Measurements from ENCODE around the gene SLC6A19. TPM values are rescaled to one million over a fixed set of nuclear protein-coding genes. Genes with fewer than 3 reads are reported as not detected.

SLC6A19 gene
- total and polyA plus RNA-seq, 4 donors, result 0.06 TPM; not detected in 3

DNA sequence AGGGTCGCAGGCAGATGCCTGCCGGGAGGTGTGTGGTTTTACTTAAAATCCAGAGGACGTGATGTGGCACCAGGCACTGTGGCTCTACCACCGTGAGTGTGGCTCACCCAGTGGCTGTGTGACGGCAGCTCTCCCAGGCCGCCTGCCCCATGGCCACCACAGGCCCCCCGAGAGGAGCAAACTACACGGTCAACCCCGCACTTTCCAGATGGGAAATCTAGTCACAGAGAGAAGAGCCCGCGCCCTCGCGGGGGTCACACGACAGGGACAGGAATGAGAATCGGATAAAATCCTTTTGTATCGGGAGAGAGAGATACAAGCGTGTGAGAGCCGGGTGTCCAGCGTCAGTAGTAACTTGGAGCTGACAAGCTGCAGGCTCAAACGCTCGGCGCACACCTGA lies 69.0 kb downstream of the SLC6A19 start:
- Histone ChIP-seq H3K4me3 (no peak overlapping the region), H3K4me1 (ENCODE audit: control insufficient read depth in 5 of 5, insufficient read depth in 5 of 5, low read length in 5 of 5) (no peaks in the 10 kb centered on the region), H3K27ac (ENCODE audit: low read depth in 1 of 2, low read length in 1 of 2) (no peak overlapping the region), H3K27me3 (ENCODE audit: control insufficient read depth in 3 of 3, insufficient read depth in 3 of 3, low read length in 2 of 3) (no peaks in the 10 kb centered on the region), H3K9ac (ENCODE audit: insufficient read depth in 1 of 2, low read length in 2 of 2) (no peak overlapping the region), H3K36me3 (ENCODE audit: control insufficient read depth in 4 of 4, insufficient read depth in 4 of 4, low read length in 4 of 4) (no peaks in the 10 kb centered on the region), H3K9me3 (ENCODE audit: control insufficient read depth in 4 of 4, insufficient read depth in 3 of 4, low read length in 3 of 4) (no peaks in the 10 kb centered on the region)
- no peak for ATAC-seq (ENCODE audit: insufficient read depth, low FRiP score)
- TF ChIP-seq, protein P1, sequence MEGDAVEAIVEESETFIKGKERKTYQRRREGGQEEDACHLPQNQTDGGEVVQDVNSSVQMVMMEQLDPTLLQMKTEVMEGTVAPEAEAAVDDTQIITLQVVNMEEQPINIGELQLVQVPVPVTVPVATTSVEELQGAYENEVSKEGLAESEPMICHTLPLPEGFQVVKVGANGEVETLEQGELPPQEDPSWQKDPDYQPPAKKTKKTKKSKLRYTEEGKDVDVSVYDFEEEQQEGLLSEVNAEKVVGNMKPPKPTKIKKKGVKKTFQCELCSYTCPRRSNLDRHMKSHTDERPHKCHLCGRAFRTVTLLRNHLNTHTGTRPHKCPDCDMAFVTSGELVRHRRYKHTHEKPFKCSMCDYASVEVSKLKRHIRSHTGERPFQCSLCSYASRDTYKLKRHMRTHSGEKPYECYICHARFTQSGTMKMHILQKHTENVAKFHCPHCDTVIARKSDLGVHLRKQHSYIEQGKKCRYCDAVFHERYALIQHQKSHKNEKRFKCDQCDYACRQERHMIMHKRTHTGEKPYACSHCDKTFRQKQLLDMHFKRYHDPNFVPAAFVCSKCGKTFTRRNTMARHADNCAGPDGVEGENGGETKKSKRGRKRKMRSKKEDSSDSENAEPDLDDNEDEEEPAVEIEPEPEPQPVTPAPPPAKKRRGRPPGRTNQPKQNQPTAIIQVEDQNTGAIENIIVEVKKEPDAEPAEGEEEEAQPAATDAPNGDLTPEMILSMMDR (IDR thresholded peaks at IDR 0.05; ENCODE audit: control extremely low read depth, extremely low read depth), result no peak
- 94 to 97% methylated on average over 22 of the region's 22 CpGs for WGBS, 2 donors
- DNase-seq, result no peak

DNA sequence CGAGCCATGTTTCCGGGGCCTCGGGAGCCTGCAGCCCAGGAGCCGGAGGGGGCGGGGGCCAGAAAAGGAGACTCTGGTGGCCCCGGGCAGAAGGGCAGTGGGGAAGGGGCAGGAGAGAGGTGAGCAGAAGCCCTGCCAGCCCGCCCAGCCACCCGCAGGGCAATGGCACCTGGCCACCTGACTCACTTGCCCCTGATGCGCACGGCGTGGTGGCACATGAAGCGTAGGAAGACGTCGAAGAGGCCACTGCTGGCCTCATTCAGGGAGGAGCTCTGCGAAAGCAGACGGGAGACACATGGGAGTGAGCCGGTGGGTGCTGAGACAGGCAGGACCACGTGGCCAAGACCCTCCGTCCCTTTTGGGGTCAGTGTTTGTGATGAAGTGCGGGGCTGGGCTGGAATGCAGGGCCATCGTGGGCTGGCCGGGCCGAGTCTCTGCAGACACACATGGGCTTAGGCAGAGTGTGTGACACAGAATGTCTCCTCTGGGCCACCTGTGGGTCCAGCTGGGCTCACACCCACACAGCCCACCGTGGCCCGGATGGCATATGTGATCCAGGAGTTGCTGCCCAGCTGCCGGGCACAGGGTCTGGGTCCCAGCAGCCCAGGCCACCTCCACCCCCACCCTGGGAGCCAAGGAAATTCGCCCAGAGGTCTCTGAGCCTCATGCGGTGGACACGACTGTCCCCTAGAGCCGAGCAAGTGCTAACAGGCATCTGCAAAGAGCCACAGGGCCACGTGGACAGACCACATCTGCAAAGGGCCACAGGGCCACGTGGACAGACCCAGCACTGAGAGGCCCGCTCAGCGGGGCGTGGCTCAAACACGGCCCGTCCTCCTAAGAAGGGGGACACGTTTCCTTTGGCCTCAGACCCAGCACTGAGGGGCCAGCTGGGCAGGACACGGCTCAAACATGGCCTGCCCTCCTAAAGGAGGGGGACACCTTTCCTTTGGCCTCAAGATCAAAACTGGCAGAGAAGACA lies 69.8 kb downstream of the SLC6A19 start:
- H3K9ac ChIP-seq (ENCODE audit: insufficient read depth in 1 of 2, low read length in 2 of 2), result no peak overlapping the region
- DNase-seq (no peak), ATAC-seq (ENCODE audit: insufficient read depth, low FRiP score) (no peak)
- no peaks in the 10 kb centered on the region for H3K9me3 ChIP-seq (ENCODE audit: control insufficient read depth in 4 of 4, insufficient read depth in 3 of 4, low read length in 3 of 4)
- no peak overlapping the region for H3K4me3 ChIP-seq
- no peak overlapping the region for H3K27ac ChIP-seq (ENCODE audit: low read depth in 1 of 2, low read length in 1 of 2)
- no peaks in the 10 kb centered on the region for H3K36me3 ChIP-seq (ENCODE audit: control insufficient read depth in 4 of 4, insufficient read depth in 4 of 4, low read length in 4 of 4)
- H3K4me1 ChIP-seq (ENCODE audit: control insufficient read depth in 5 of 5, insufficient read depth in 5 of 5, low read length in 5 of 5), result no peaks in the 10 kb centered on the region
- 92 to 94% methylated on average over 37 to 39 of the region's 39 CpGs for WGBS, 2 donors
- TF ChIP-seq, protein P1 (IDR thresholded peaks at IDR 0.05; ENCODE audit: control extremely low read depth, extremely low read depth), result no peak
- no peaks in the 10 kb centered on the region for H3K27me3 ChIP-seq (ENCODE audit: control insufficient read depth in 3 of 3, insufficient read depth in 3 of 3, low read length in 2 of 3)

DNA sequence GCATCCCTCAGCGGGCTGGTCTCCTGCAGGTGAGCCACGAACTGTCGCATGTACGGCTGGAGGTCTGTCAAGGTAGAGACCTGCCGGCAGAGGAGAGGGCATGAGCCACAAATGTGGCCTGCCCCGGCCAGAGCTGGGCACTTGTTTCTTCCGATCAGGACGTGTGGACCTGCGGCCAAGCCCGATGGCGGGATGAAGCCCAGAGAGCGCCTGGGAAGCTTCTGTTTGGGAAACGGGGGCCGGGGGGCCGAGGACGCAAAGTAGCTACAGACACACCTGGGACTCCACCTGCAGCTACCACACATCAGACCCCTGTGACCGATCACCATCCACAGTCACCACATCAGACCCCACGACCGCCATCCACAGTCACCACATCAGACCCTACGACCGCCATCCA lies 70.8 kb downstream of the SLC6A19 start:
- no peak overlapping the region for H3K9ac ChIP-seq (ENCODE audit: insufficient read depth in 1 of 2, low read length in 2 of 2)
- H3K27ac ChIP-seq (ENCODE audit: low read depth in 1 of 2, low read length in 1 of 2), result no peak overlapping the region
- H3K4me1 ChIP-seq (ENCODE audit: control insufficient read depth in 5 of 5, insufficient read depth in 5 of 5, low read length in 5 of 5), result no peaks in the 10 kb centered on the region
- no peaks in the 10 kb centered on the region for H3K27me3 ChIP-seq (ENCODE audit: control insufficient read depth in 3 of 3, insufficient read depth in 3 of 3, low read length in 2 of 3)
- 96 to 99% methylated on average over 20 to 21 of the region's 21 CpGs for WGBS, 2 donors
- DNase-seq (no peak), ATAC-seq (ENCODE audit: insufficient read depth, low FRiP score) (no peak)
- H3K4me3 ChIP-seq, result no peak overlapping the region
- TF ChIP-seq, protein P1 (IDR thresholded peaks at IDR 0.05; ENCODE audit: control extremely low read depth, extremely low read depth), result no peak
- no peaks in the 10 kb centered on the region for H3K9me3 ChIP-seq (ENCODE audit: control insufficient read depth in 4 of 4, insufficient read depth in 3 of 4, low read length in 3 of 4)
- H3K36me3 ChIP-seq (ENCODE audit: control insufficient read depth in 4 of 4, insufficient read depth in 4 of 4, low read length in 4 of 4), result no peaks in the 10 kb centered on the region

All from lung (tissue), 12 donors.